Tibial artery (tissue), 4 donors: ENCODE measurements around the gene DNAJA4.

Experiments used
- DNase-seq, 2 donors: peaks; one replicate each; pipeline ENCODE4 v3.0.0-alpha.2; 2019
- H3K27ac ChIP-seq, 2 donors: fragments of 200-600 bp; sonication (generic) in 1 of 2; 1 replicate in 1 of 2; 2 replicates in 1 of 2; pipeline ENCODE4 v1.5.1; 2018 to 2019; ENCODE audit warnings: mild to moderate bottlenecking in 1 of 2
- H3K27me3 ChIP-seq, 2 donors: fragments of 200-600 bp; sonication (generic) in 1 of 2; one replicate each; pipeline versions ENCODE4 v1.5.1 to v1.6.0; 2016 to 2019
- H3K36me3 ChIP-seq, 3 donors: fragments of 200-600 bp; sonication (generic) in 2 of 3; one replicate each; pipeline ENCODE4 v1.5.1; 2016 to 2019; ENCODE audit warnings: mild to moderate bottlenecking in 2 of 3
- H3K4me1 ChIP-seq, 4 donors: fragments of 200-600 bp; sonication (generic) in 2 of 4; 1 replicate in 3 of 4; 2 replicates in 1 of 4; pipeline ENCODE4 v1.5.1; 2016 to 2019
- H3K4me3 ChIP-seq, 2 donors: fragments of 200-600 bp; sonication (generic) in 1 of 2; 1 replicate in 1 of 2; 2 replicates in 1 of 2; pipeline ENCODE4 v1.5.1; 2018 to 2019; ENCODE audit warnings: mild to moderate bottlenecking in 2 of 2
- H3K9me3 ChIP-seq, 3 donors: fragments of 200-600 bp; sonication (generic) in 1 of 3; one replicate each; pipeline ENCODE4 v1.5.1; 2016 to 2019
- CTCF ChIP-seq, 2 experiments: fragments of 200-600 bp in 1 of 2; fragments of 450-650 bp in 1 of 2; IDR thresholded peaks; one replicate each; pipeline ENCODE4 v1.5.1; 2017 to 2019; ENCODE audit warnings: antibody characterized with exemption in 2 of 2, mild to moderate bottlenecking in 1 of 2, moderate library complexity in 1 of 2
- intact Hi-C: fragments of 100-400 bp; cut with DNase I; formaldehyde crosslinking; loops from one replicate; pipeline ENCODE4 v1.15.0; 2023; ENCODE audit warnings: low total_unique reads

DNAJA4 gene

GRCh38 chr15:78320183-78320582, 55.8 kb downstream of the DNAJA4 start:
- intact Hi-C loops, result no loop called here
- Histone ChIP-seq H3K27ac (no peak overlapping the region), H3K4me1 (no peaks in the 10 kb centered on the region), H3K4me3 (no peak overlapping the region), H3K27me3 (peaks cover 0 to 34% of the 10 kb centered on the region in 2 donors), H3K9me3 (no peaks in the 10 kb centered on the region), H3K36me3 (no peaks in the 10 kb centered on the region)
- no peak for TF ChIP-seq CTCF (IDR thresholded peaks at IDR 0.05)
- DNase-seq, result no peak

GRCh38 chr15:78321041-78321570, 56.7 kb downstream of the DNAJA4 start:
- H3K27ac ChIP-seq, result no peak overlapping the region
- H3K36me3 ChIP-seq, result no peaks in the 10 kb centered on the region
- TF ChIP-seq CTCF (IDR thresholded peaks at IDR 0.05), result no peak
- peaks cover 0 to 26% of the 10 kb centered on the region in 2 donors for H3K27me3 ChIP-seq
- H3K4me1 ChIP-seq, result no peaks in the 10 kb centered on the region
- H3K4me3 ChIP-seq, result no peak overlapping the region
- no peak for DNase-seq
- no peaks in the 10 kb centered on the region for H3K9me3 ChIP-seq
- intact Hi-C loops, result no loop called here

- DNase-seq, result no peak
- no peaks in the 10 kb centered on the region for H3K4me1 ChIP-seq
- H3K27me3 ChIP-seq, result peaks cover 0 to 21% of the 10 kb centered on the region in 2 donors
- H3K27ac ChIP-seq, result no peak overlapping the region
- no peak overlapping the region for H3K4me3 ChIP-seq
- no peaks in the 10 kb centered on the region for H3K9me3 ChIP-seq
- intact Hi-C loops, result no loop called here
- H3K36me3 ChIP-seq, result no peaks in the 10 kb centered on the region
- no peak for TF ChIP-seq CTCF (IDR thresholded peaks at IDR 0.05)
Measured at GRCh38 chr15:78321786-78322185, 57.4 kb downstream of the DNAJA4 start.

GRCh38 chr15:78322243-78322642, 57.9 kb downstream of the DNAJA4 start:
- intact Hi-C loops, result no loop called here
- no peak for DNase-seq

GRCh38 chr15:78322724-78323521, 58.6 kb downstream of the DNAJA4 start:
- Histone ChIP-seq H3K27ac (no peak overlapping the region), H3K9me3 (no peaks in the 10 kb centered on the region), H3K4me1 (no peaks in the 10 kb centered on the region), H3K36me3 (no peaks in the 10 kb centered on the region), H3K4me3 (no peak overlapping the region), H3K27me3 (peaks cover 0 to 21% of the 10 kb centered on the region in 2 donors)
- no peak for TF ChIP-seq CTCF (IDR thresholded peaks at IDR 0.05)
- DNase-seq, result no peak
- intact Hi-C loops, result no loop called here

More at GRCh38 chr15:78322243-78322642, 57.9 kb downstream of the DNAJA4 start:
- Histone ChIP-seq H3K36me3 (no peaks in the 10 kb centered on the region), H3K9me3 (no peaks in the 10 kb centered on the region), H3K27me3 (peaks cover 0 to 21% of the 10 kb centered on the region in 2 donors), H3K27ac (no peak overlapping the region), H3K4me3 (no peak overlapping the region), H3K4me1 (no peaks in the 10 kb centered on the region)
- no peak for TF ChIP-seq CTCF (IDR thresholded peaks at IDR 0.05)
